Measurements from ENCODE around the gene FMNL2.

Gene FMNL2

GRCh38 chr2:152337511-152337903, 2.5 kb downstream of the FMNL2 start:
- Histone ChIP-seq H2AFZ (ENCODE audit: low read depth, low read length) (no peak overlapping the region), H3K27ac (ENCODE audit: low read length, poor library complexity, severe bottlenecking) (no peak overlapping the region), H3K4ac (ENCODE audit: low read depth in 1 of 2, low read length in 2 of 2) (no peak overlapping the region), H2AK5ac (ENCODE audit: low read length, severe bottlenecking) (peak overlapping the region; percentile 7), H3K14ac (ENCODE audit: low read length in 2 of 2) (no peak overlapping the region), H3K36me3 (ENCODE audit: control insufficient read depth in 1 of 2, insufficient read depth in 2 of 2, low read depth in 1 of 2, low read length in 2 of 2) (no peaks in the 10 kb centered on the region), H3K9me3 (ENCODE audit: control insufficient read depth, low read length) (no peaks in the 10 kb centered on the region), H3K4me2 (ENCODE audit: low read length, poor library complexity, severe bottlenecking) (peak overlapping the region; percentile 8), H3K23ac (ENCODE audit: low read length in 2 of 2) (no peak overlapping the region), H3K18ac (ENCODE audit: low read depth in 1 of 2, low read length in 2 of 2) (no peak overlapping the region), H3K27me3 (ENCODE audit: control insufficient read depth in 1 of 2, insufficient read depth in 1 of 2, low read length in 2 of 2) (no peaks in the 10 kb centered on the region), H3K4me1 (ENCODE audit: control insufficient read depth, insufficient read depth, low read depth, low read length) (peaks cover 4% of the 10 kb centered on the region), H3K9ac (ENCODE audit: low read length) (peak overlapping the region; percentile 95), H3K79me1 (replicated peaks; ENCODE audit: low read length, poor library complexity, severe bottlenecking) (peaks cover 8% of the 10 kb centered on the region), H2BK15ac (ENCODE audit: low read depth, poor library complexity, severe bottlenecking) (no peak overlapping the region), H2BK12ac (ENCODE audit: low read length in 2 of 2) (peak overlapping the region in 1 of 2 experiments; percentile 50), H3K4me3 (ENCODE audit: insufficient read depth in 1 of 2, low read depth in 1 of 2, low read length in 2 of 2) (peak overlapping the region in 1 of 2 experiments; percentile 94), H4K91ac (ENCODE audit: low read length) (no peak overlapping the region), H2BK120ac (ENCODE audit: low read depth, low read length) (no peak overlapping the region), H4K8ac (ENCODE audit: low read length) (no peak overlapping the region), H2BK5ac (ENCODE audit: low read depth, low read length, poor library complexity, severe bottlenecking) (no peak overlapping the region)
- no peak for DNase-seq
- WGBS: 68% methylated on average over 2 of the region's 2 CpGs

GRCh38 chr2:152339556-152340286, 4.7 kb downstream of the FMNL2 start:
- Histone ChIP-seq H3K9ac (ENCODE audit: low read length) (peak overlapping the region; percentile 28), H3K4me3 (ENCODE audit: insufficient read depth in 1 of 2, low read depth in 1 of 2, low read length in 2 of 2) (no peak overlapping the region), H4K8ac (ENCODE audit: low read length) (no peak overlapping the region), H3K79me1 (replicated peaks; ENCODE audit: low read length, poor library complexity, severe bottlenecking) (peaks cover 17% of the 10 kb centered on the region), H4K91ac (ENCODE audit: low read length) (no peak overlapping the region), H3K27me3 (ENCODE audit: control insufficient read depth in 1 of 2, insufficient read depth in 1 of 2, low read length in 2 of 2) (no peaks in the 10 kb centered on the region), H2BK5ac (ENCODE audit: low read depth, low read length, poor library complexity, severe bottlenecking) (no peak overlapping the region), H3K4ac (ENCODE audit: low read depth in 1 of 2, low read length in 2 of 2) (no peak overlapping the region), H3K14ac (ENCODE audit: low read length in 2 of 2) (no peak overlapping the region), H3K27ac (ENCODE audit: low read length, poor library complexity, severe bottlenecking) (no peak overlapping the region), H2BK12ac (ENCODE audit: low read length in 2 of 2) (no peak overlapping the region), H2BK15ac (ENCODE audit: low read depth, poor library complexity, severe bottlenecking) (no peak overlapping the region), H3K18ac (ENCODE audit: low read depth in 1 of 2, low read length in 2 of 2) (no peak overlapping the region), H3K9me3 (ENCODE audit: control insufficient read depth, low read length) (no peaks in the 10 kb centered on the region), H3K23ac (ENCODE audit: low read length in 2 of 2) (no peak overlapping the region), H2AFZ (ENCODE audit: low read depth, low read length) (no peak overlapping the region), H2BK120ac (ENCODE audit: low read depth, low read length) (no peak overlapping the region), H3K4me1 (ENCODE audit: control insufficient read depth, insufficient read depth, low read depth, low read length) (peaks cover 4% of the 10 kb centered on the region), H2AK5ac (ENCODE audit: low read length, severe bottlenecking) (no peak overlapping the region), H3K36me3 (ENCODE audit: control insufficient read depth in 1 of 2, insufficient read depth in 2 of 2, low read depth in 1 of 2, low read length in 2 of 2) (peaks cover 6 to 17% of the 10 kb centered on the region in 2 experiments), H3K4me2 (ENCODE audit: low read length, poor library complexity, severe bottlenecking) (no peak overlapping the region)
- WGBS: 91% methylated on average over 2 of the region's 2 CpGs
- no peak for DNase-seq

GRCh38 chr2:152342259-152343046, 7.5 kb downstream of the FMNL2 start:
- Histone ChIP-seq H3K4me2 (ENCODE audit: low read length, poor library complexity, severe bottlenecking) (no peak overlapping the region), H3K36me3 (ENCODE audit: control insufficient read depth in 1 of 2, insufficient read depth in 2 of 2, low read depth in 1 of 2, low read length in 2 of 2) (peaks cover 10 to 25% of the 10 kb centered on the region in 2 experiments), H4K91ac (ENCODE audit: low read length) (no peak overlapping the region), H3K4ac (ENCODE audit: low read depth in 1 of 2, low read length in 2 of 2) (no peak overlapping the region), H3K27ac (ENCODE audit: low read length, poor library complexity, severe bottlenecking) (no peak overlapping the region), H3K4me1 (ENCODE audit: control insufficient read depth, insufficient read depth, low read depth, low read length) (peaks cover 2% of the 10 kb centered on the region), H3K9ac (ENCODE audit: low read length) (no peak overlapping the region), H3K79me1 (replicated peaks; ENCODE audit: low read length, poor library complexity, severe bottlenecking) (peaks cover 21% of the 10 kb centered on the region), H3K23ac (ENCODE audit: low read length in 2 of 2) (no peak overlapping the region), H2BK120ac (ENCODE audit: low read depth, low read length) (no peak overlapping the region), H2BK15ac (ENCODE audit: low read depth, poor library complexity, severe bottlenecking) (no peak overlapping the region), H2AFZ (ENCODE audit: low read depth, low read length) (no peak overlapping the region), H2BK5ac (ENCODE audit: low read depth, low read length, poor library complexity, severe bottlenecking) (no peak overlapping the region), H4K8ac (ENCODE audit: low read length) (no peak overlapping the region), H3K14ac (ENCODE audit: low read length in 2 of 2) (no peak overlapping the region), H3K27me3 (ENCODE audit: control insufficient read depth in 1 of 2, insufficient read depth in 1 of 2, low read length in 2 of 2) (no peaks in the 10 kb centered on the region), H3K4me3 (ENCODE audit: insufficient read depth in 1 of 2, low read depth in 1 of 2, low read length in 2 of 2) (no peak overlapping the region), H2BK12ac (ENCODE audit: low read length in 2 of 2) (no peak overlapping the region), H3K9me3 (ENCODE audit: control insufficient read depth, low read length) (no peaks in the 10 kb centered on the region), H2AK5ac (ENCODE audit: low read length, severe bottlenecking) (no peak overlapping the region), H3K18ac (ENCODE audit: low read depth in 1 of 2, low read length in 2 of 2) (no peak overlapping the region)
- 100% methylated on average over 4 of the region's 4 CpGs for WGBS
- DNase-seq: no peak

GRCh38 chr2:152343426-152343825, 8.5 kb downstream of the FMNL2 start:
- H3K14ac ChIP-seq (ENCODE audit: low read length in 2 of 2): no peak overlapping the region
- H4K91ac ChIP-seq (ENCODE audit: low read length): no peak overlapping the region
- no peak overlapping the region for H3K4me3 ChIP-seq (ENCODE audit: insufficient read depth in 1 of 2, low read depth in 1 of 2, low read length in 2 of 2)
- H3K27me3 ChIP-seq (ENCODE audit: control insufficient read depth in 1 of 2, insufficient read depth in 1 of 2, low read length in 2 of 2): no peaks in the 10 kb centered on the region
- no peak overlapping the region for H3K18ac ChIP-seq (ENCODE audit: low read depth in 1 of 2, low read length in 2 of 2)
- WGBS: 93% methylated on average over 4 of the region's 4 CpGs
- no peaks in the 10 kb centered on the region for H3K9me3 ChIP-seq (ENCODE audit: control insufficient read depth, low read length)
- DNase-seq: no peak
- H3K9ac ChIP-seq (ENCODE audit: low read length): no peak overlapping the region
- peaks cover 10 to 25% of the 10 kb centered on the region in 2 experiments for H3K36me3 ChIP-seq (ENCODE audit: control insufficient read depth in 1 of 2, insufficient read depth in 2 of 2, low read depth in 1 of 2, low read length in 2 of 2)
- H3K27ac ChIP-seq (ENCODE audit: low read length, poor library complexity, severe bottlenecking): no peak overlapping the region
- H4K8ac ChIP-seq (ENCODE audit: low read length): no peak overlapping the region
- no peak overlapping the region for H3K4me2 ChIP-seq (ENCODE audit: low read length, poor library complexity, severe bottlenecking)
- no peak overlapping the region for H2BK5ac ChIP-seq (ENCODE audit: low read depth, low read length, poor library complexity, severe bottlenecking)
- no peak overlapping the region for H2AFZ ChIP-seq (ENCODE audit: low read depth, low read length)
- peaks cover 22% of the 10 kb centered on the region for H3K79me1 ChIP-seq (replicated peaks; ENCODE audit: low read length, poor library complexity, severe bottlenecking)
- H2BK12ac ChIP-seq (ENCODE audit: low read length in 2 of 2): no peak overlapping the region
- H2BK120ac ChIP-seq (ENCODE audit: low read depth, low read length): no peak overlapping the region
- no peak overlapping the region for H2BK15ac ChIP-seq (ENCODE audit: low read depth, poor library complexity, severe bottlenecking)
- H3K4ac ChIP-seq (ENCODE audit: low read depth in 1 of 2, low read length in 2 of 2): no peak overlapping the region
- H3K4me1 ChIP-seq (ENCODE audit: control insufficient read depth, insufficient read depth, low read depth, low read length): peaks cover 1% of the 10 kb centered on the region
- no peak overlapping the region for H3K23ac ChIP-seq (ENCODE audit: low read length in 2 of 2)
- H2AK5ac ChIP-seq (ENCODE audit: low read length, severe bottlenecking): no peak overlapping the region

Measured in mesenchymal stem cell (in vitro differentiated cells and primary cell).